ENCODE results near the gene CNN2. TPM values are rescaled to one million over a fixed set of nuclear protein-coding genes. Genes with fewer than 3 reads are reported as not detected.

CNN2 gene
- polyA plus RNA-seq, 2 of the 4 experiments (the other 2 are of a cell fraction): 31.7 to 99.3 TPM

DNA sequence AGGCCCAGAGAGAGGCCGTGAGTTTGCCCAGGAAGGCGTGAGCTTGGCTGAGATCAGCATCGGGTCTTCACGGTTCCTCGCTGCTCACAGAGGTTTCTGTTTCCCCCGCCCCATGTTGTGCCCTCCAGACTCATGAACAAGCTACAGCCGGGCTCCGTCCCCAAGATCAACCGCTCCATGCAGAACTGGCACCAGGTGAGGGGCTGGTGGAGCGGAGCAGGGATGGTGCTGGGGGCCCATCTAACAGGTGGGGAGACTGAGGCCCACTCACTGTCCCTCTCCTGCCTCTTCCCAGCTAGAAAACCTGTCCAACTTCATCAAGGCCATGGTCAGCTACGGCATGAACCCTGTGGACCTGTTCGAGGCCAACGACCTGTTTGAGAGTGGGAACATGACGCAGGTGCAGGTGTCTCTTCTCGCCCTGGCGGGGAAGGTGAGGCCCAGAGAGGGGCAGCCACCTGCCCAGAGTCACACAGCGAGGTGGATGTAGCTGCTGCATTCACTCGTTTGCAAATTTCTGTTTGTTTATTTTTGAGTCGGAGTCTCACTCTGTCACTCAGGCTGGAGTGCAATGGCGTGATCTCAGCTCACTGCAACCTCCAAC, 6.0 kb downstream of the CNN2 start:
- DNase-seq (ENCODE audit: low read depth in 1 of 2, low spot score in 1 of 2) (no peak), ATAC-seq (no peak), FAIRE-seq (no peak)
- Histone ChIP-seq H3K27ac (no peak overlapping the region), H3K4me2 (no peak overlapping the region), H3K9me3 (no peaks in the 10 kb centered on the region), H3K4me3 (no peak overlapping the region), H3K4me1 (peaks cover 13% of the 10 kb centered on the region; the same call in 1 of the 3 replicates)
- 89% methylated on average over 20 of the region's 20 CpGs for WGBS (ENCODE audit: missing lambda C conversion rate)
- TF ChIP-seq HOXB5 (CRISPR knock-in tag; IDR thresholded peaks at IDR 0.05) (no peak), ZFP36 (IDR thresholded peaks at IDR 0.05; ENCODE audit: borderline replicate concordance, partially characterized antibody) (peak; percentile 12)
- TF ChIP-seq, protein P1, sequence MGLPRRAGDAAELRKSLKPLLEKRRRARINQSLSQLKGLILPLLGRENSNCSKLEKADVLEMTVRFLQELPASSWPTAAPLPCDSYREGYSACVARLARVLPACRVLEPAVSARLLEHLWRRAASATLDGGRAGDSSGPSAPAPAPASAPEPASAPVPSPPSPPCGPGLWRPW (IDR thresholded peaks at IDR 0.05): no peak
- CTCF ChIA-PET: no interaction called here
- POLR2A ChIA-PET: interaction anchor here (0.7 kb wide), 1 partner anchor 67 kb away, joined by 5 read pairs; no protein-coding TSS in a partner anchor

DNA sequence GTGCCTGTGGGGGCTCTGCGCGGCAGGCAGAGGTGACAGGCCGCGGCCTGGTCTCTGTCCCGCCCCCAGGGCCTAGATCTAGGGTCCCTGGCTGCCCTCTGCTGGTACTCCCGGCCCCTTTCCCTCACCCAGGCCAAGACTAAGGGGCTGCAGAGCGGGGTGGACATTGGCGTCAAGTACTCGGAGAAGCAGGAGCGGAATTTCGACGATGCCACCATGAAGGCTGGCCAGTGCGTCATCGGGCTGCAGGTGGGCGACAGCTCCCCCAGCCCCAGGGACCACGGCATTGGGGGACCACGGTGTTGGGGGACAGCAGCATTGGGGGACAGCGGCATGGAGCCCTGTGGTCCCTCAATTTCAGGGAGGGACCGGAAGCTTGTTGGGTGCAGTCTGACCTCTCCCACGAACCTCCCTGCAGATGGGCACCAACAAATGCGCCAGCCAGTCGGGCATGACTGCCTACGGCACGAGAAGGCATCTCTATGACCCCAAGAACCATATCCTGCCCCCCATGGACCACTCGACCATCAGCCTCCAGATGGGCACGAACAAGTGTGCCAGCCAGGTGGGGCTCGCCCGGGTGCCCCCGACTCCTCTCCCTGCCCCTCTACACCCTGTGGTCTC, 9.7 kb downstream of the CNN2 start:
- CTCF ChIA-PET: interaction anchor here (1.2 to 1.4 kb wide), 2 partner anchors 19 to 29 kb away, joined by 3 read pairs; no protein-coding TSS in a partner anchor
- ATAC-seq: no peak
- POLR2A ChIA-PET: no interaction called here
- 88% methylated on average over 24 of the region's 29 CpGs for WGBS (ENCODE audit: missing lambda C conversion rate)
- Histone ChIP-seq H3K4me1 (peaks cover under 1% of the 10 kb centered on the region; the same call in 1 of the 3 replicates), H3K27ac (no peak overlapping the region), H3K4me3 (no peak overlapping the region), H3K4me2 (no peak overlapping the region), H3K9me3 (no peaks in the 10 kb centered on the region)
- TF ChIP-seq, protein P2, sequence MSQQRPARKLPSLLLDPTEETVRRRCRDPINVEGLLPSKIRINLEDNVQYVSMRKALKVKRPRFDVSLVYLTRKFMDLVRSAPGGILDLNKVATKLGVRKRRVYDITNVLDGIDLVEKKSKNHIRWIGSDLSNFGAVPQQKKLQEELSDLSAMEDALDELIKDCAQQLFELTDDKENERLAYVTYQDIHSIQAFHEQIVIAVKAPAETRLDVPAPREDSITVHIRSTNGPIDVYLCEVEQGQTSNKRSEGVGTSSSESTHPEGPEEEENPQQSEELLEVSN (IDR thresholded peaks at IDR 0.05; ENCODE audit: borderline replicate concordance, low read depth): no peak
- TF ChIP-seq CHD4 (IDR thresholded peaks at IDR 0.05; ENCODE audit: borderline replicate concordance) (no peak), SMC3 (IDR thresholded peaks at IDR 0.05) (no peak), ZFP36 (IDR thresholded peaks at IDR 0.05; ENCODE audit: borderline replicate concordance, partially characterized antibody) (no peak), HOXA7 (CRISPR knock-in tag; IDR thresholded peaks at IDR 0.05) (no peak), CHD2 (IDR thresholded peaks at IDR 0.05; ENCODE audit: low read length, partially characterized antibody) (no peak), SREBF2 (IDR thresholded peaks at IDR 0.05) (no peak), MYC (IDR thresholded peaks at IDR 0.05; ENCODE audit: borderline replicate concordance, low read length) (no peak), POLR2A (IDR thresholded peaks at IDR 0.05; ENCODE audit: low read length) (no peak)
- TF ChIP-seq, protein P3, sequence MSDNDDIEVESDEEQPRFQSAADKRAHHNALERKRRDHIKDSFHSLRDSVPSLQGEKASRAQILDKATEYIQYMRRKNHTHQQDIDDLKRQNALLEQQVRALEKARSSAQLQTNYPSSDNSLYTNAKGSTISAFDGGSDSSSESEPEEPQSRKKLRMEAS (IDR thresholded peaks at IDR 0.05): no peak
- TF ChIP-seq, protein P4, sequence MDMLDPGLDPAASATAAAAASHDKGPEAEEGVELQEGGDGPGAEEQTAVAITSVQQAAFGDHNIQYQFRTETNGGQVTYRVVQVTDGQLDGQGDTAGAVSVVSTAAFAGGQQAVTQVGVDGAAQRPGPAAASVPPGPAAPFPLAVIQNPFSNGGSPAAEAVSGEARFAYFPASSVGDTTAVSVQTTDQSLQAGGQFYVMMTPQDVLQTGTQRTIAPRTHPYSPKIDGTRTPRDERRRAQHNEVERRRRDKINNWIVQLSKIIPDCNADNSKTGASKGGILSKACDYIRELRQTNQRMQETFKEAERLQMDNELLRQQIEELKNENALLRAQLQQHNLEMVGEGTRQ (IDR thresholded peaks at IDR 0.05): no peak
- DNase-seq (ENCODE audit: low read depth in 1 of 2, low spot score in 1 of 2): no peak
- no peak for FAIRE-seq

DNA sequence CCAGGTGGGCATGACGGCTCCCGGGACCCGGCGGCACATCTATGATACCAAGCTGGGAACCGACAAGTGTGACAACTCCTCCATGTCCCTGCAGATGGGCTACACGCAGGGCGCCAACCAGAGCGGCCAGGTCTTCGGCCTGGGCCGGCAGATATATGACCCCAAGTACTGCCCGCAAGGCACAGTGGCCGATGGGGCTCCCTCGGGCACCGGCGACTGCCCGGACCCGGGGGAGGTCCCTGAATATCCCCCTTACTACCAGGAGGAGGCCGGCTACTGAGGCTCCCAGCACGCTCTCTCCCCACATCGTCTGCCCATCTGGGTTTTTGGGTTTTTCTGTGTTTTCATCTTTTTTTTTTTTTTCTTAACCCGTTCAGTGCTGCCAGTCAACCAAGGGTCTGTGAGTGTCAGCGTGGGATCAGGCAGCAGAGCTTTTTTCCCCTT, 11.2 kb downstream of the CNN2 start:
- ChIA-PET CTCF (interaction anchor here (3.0 kb wide), 1 partner anchor 11 kb away, joined by 12 read pairs; the partner anchor contains the start of gene CNN2), POLR2A (no interaction called here)
- H3K4me1 ChIP-seq: peaks cover 9% of the 10 kb centered on the region
- no peak for DNase-seq (ENCODE audit: low read depth in 1 of 2, low spot score in 1 of 2)
- ATAC-seq: no peak
- WGBS (ENCODE audit: missing lambda C conversion rate): 78% methylated on average over 16 of the region's 22 CpGs
- FAIRE-seq: no peak
- no peak overlapping the region for H3K27ac ChIP-seq
- H3K4me2 ChIP-seq: no peak overlapping the region
- TF ChIP-seq ESRRA (IDR thresholded peaks at IDR 0.05; ENCODE audit: borderline replicate concordance, low read length) (no peak), FOXS1 (CRISPR knock-in tag; IDR thresholded peaks at IDR 0.05) (no peak), NFE2L2 (conservative IDR thresholded peaks at IDR 0.05; ENCODE audit: low read length) (no peak), BHLHE40 (IDR thresholded peaks at IDR 0.05; ENCODE audit: low read depth, low read length) (no peak), RFX5 (IDR thresholded peaks at IDR 0.05) (no peak), KDM1A (IDR thresholded peaks at IDR 0.05; ENCODE audit: low read depth) (no peak), ZSCAN20 (CRISPR knock-in tag; IDR thresholded peaks at IDR 0.05) (no peak), POLR2AphosphoS2 (conservative IDR thresholded peaks at IDR 0.05; ENCODE audit: low read length) (no peak)
- TF ChIP-seq, protein P5, sequence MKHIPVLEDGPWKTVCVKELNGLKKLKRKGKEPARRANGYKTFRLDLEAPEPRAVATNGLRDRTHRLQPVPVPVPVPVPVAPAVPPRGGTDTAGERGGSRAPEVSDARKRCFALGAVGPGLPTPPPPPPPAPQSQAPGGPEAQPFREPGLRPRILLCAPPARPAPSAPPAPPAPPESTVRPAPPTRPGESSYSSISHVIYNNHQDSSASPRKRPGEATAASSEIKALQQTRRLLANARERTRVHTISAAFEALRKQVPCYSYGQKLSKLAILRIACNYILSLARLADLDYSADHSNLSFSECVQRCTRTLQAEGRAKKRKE (CRISPR knock-in tag; IDR thresholded peaks at IDR 0.05; ENCODE audit: low read depth): no peak
- TF ChIP-seq, protein P2 (IDR thresholded peaks at IDR 0.05; ENCODE audit: borderline replicate concordance, low read depth): no peak
- H3K4me3 ChIP-seq: no peak overlapping the region
- H3K9me3 ChIP-seq: no peaks in the 10 kb centered on the region
